Transverse colon (tissue), 4 donors: ENCODE results near the gene RFX2. TPM values are rescaled to one million over a fixed set of nuclear protein-coding genes. Genes with fewer than 3 reads are reported as not detected.

ENCODE experiments used
- DNase-seq: peaks from one replicate; pipeline ENCODE4 v3.0.0-alpha.2; 2019
- H3K27ac ChIP-seq, 4 donors: fragments of 200-600 bp; sonication (generic); 2 replicates each; pipeline ENCODE4 v1.5.1; 2016 to 2018; ENCODE audit warnings: inconsistent platforms in 4 of 4
- H3K27me3 ChIP-seq: fragments of 200-600 bp; sonication (generic); 2 replicates; pipeline ENCODE4 v1.5.1; 2017; ENCODE audit warnings: inconsistent platforms
- H3K36me3 ChIP-seq, 4 donors: fragments of 200-600 bp; sonication (generic); 2 replicates each; pipeline ENCODE4 v1.5.1; 2017 to 2019; ENCODE audit warnings: inconsistent platforms in 4 of 4
- H3K4me1 ChIP-seq, 4 donors: fragments of 200-600 bp; sonication (generic); 2 replicates each; pipeline ENCODE4 v1.5.1; 2017 to 2020; ENCODE audit warnings: inconsistent platforms in 4 of 4
- H3K4me3 ChIP-seq, 4 donors: fragments of 200-600 bp; sonication (generic); 1 replicate in 1 of 4; 2 replicates in 3 of 4; pipeline versions ENCODE4 v1.5.1 to v1.6.1; 2017 to 2019; ENCODE audit warnings: inconsistent platforms in 4 of 4
- H3K9me3 ChIP-seq, 2 donors: fragments of 200-600 bp; sonication (generic); 2 replicates each; pipeline ENCODE4 v1.5.1; 2017 to 2019; ENCODE audit warnings: inconsistent platforms in 2 of 2
- CTCF ChIP-seq, 5 experiments: fragments of 200-600 bp in 3 of 5; fragments of 450-650 bp in 2 of 5; sonication (generic) in 3 of 5; IDR thresholded peaks; 1 replicate in 2 of 5; 2 replicates in 3 of 5; pipeline ENCODE4 v1.5.1; 2016 to 2017; ENCODE audit warnings: antibody characterized with exemption in 5 of 5, inconsistent platforms in 3 of 5, mild to moderate bottlenecking in 2 of 5, moderate library complexity in 1 of 5
- EP300 ChIP-seq: sonication (generic); formaldehyde crosslinking; IDR thresholded peaks from one replicate; pipeline ENCODE4 v1.6.1; 2017; ENCODE audit warnings: antibody characterized with exemption, low read depth
- POLR2A ChIP-seq: fragments of 450-650 bp; IDR thresholded peaks from one replicate; pipeline ENCODE4 v1.6.1; 2016; ENCODE audit warnings: antibody characterized with exemption, mild to moderate bottlenecking, moderate library complexity
- POLR2AphosphoS5 ChIP-seq, 3 donors: sonication (generic); formaldehyde crosslinking; IDR thresholded peaks; one replicate each; pipeline ENCODE4 v1.6.1; 2016; ENCODE audit warnings: antibody characterized with exemption in 3 of 3
- WGBS, 2 donors: methylation state at CpG; one replicate each; pipeline ENCODE4 v1.1.5; 2018; ENCODE audit warnings: low coverage in 1 of 2; 5-methylcytosine and 5-hydroxymethylcytosine counted together
- in situ Hi-C, 4 donors: fragments of 200-750 bp; cut with MboI; loops; one replicate each; pipeline versions ENCODE4 v1.15.0 to v1.15.1; 2017; ENCODE audit warnings: low sequenced_read_pairs in 3 of 4, low pct_ligation_motif_present in 1 of 4, low pct_unique_long_range_greater_than_20kb in 1 of 4
- intact Hi-C: fragments of 100-400 bp; cut with DNase I; formaldehyde crosslinking; loops from one replicate; pipeline ENCODE4 v1.15.1; 2023; ENCODE audit warnings: low total_unique reads
- total RNA-seq, 4 donors: library from RNA; depleted of rRNA; stranded (reverse); fragments of >200 nt; gene quantifications; one replicate each; pipeline ENCODE4 v1.1.0, GENCODE V29; 2016

RFX2 gene
- total RNA-seq, 4 donors from 2014 or later = 6.1 to 57.5 (median 11.8) TPM

- Histone ChIP-seq H3K27ac (peak overlapping the region; percentile 74 to 88 (median 80)), H3K4me3 (no peak overlapping the region), H3K4me1 (peaks cover 70 to 99% (median 85%) of the 10 kb centered on the region in 4 donors), H3K36me3 (no peaks in the 10 kb centered on the region), H3K27me3 (no peaks in the 10 kb centered on the region), H3K9me3 (no peaks in the 10 kb centered on the region)
- intact Hi-C loops (no loop called here), in situ Hi-C loops (no loop called here)
- no peak for DNase-seq
- TF ChIP-seq EP300 = no peak
- TF ChIP-seq CTCF (IDR thresholded peaks at IDR 0.05) = no peak
- no peak for TF ChIP-seq POLR2AphosphoS5 (IDR thresholded peaks at IDR 0.05)
- WGBS, 2 donors = 60 to 64% methylated on average over 2 to 17 of the region's 17 CpGs
Measured at GRCh38 chr19:5953680-5954213, 156.6 kb downstream of the RFX2 start.

GRCh38 chr19:5953030-5953589 lies 157.2 kb downstream of the RFX2 start:
- H3K4me1 ChIP-seq = peaks cover 74 to 100% (median 88%) of the 10 kb centered on the region in 4 donors
- H3K27me3 ChIP-seq = no peaks in the 10 kb centered on the region
- H3K4me3 ChIP-seq = no peak overlapping the region
- no peak for DNase-seq
- no peaks in the 10 kb centered on the region for H3K36me3 ChIP-seq
- peak overlapping the region; percentile 74 to 88 (median 80) for H3K27ac ChIP-seq
- TF ChIP-seq EP300 = no peak
- no peak for TF ChIP-seq CTCF (IDR thresholded peaks at IDR 0.05)
- no peak for TF ChIP-seq POLR2AphosphoS5 (IDR thresholded peaks at IDR 0.05)
- TF ChIP-seq POLR2A = no peak
- in situ Hi-C loops (no loop called here), intact Hi-C loops (no loop called here)
- H3K9me3 ChIP-seq = no peaks in the 10 kb centered on the region
- 62% methylated on average over 4 to 5 of the region's 5 CpGs for WGBS, 2 donors

GRCh38 chr19:5952193-5953029 lies 157.9 kb downstream of the RFX2 start:
- in situ Hi-C loops = no loop called here
- no peak for DNase-seq
- TF ChIP-seq POLR2AphosphoS5 (IDR thresholded peaks at IDR 0.05) (no peak), POLR2A (no peak)
- Histone ChIP-seq H3K9me3 (no peaks in the 10 kb centered on the region), H3K36me3 (no peaks in the 10 kb centered on the region), H3K4me1 (peaks cover 75 to 99% (median 90%) of the 10 kb centered on the region in 4 donors), H3K27me3 (no peaks in the 10 kb centered on the region), H3K4me3 (no peak overlapping the region), H3K27ac (peak overlapping the region; percentile 74 to 88 (median 80))
- 73 to 83% methylated on average over 2 to 18 of the region's 18 CpGs for WGBS, 2 donors
- intact Hi-C loops = no loop called here

GRCh38 chr19:5951338-5951861 lies 158.9 kb downstream of the RFX2 start:
- no peak for TF ChIP-seq EP300
- no peak for TF ChIP-seq POLR2A
- no peak for TF ChIP-seq POLR2AphosphoS5 (IDR thresholded peaks at IDR 0.05)
- H3K4me3 ChIP-seq = no peak overlapping the region
- DNase-seq = no peak
- H3K9me3 ChIP-seq = no peaks in the 10 kb centered on the region
- no peaks in the 10 kb centered on the region for H3K27me3 ChIP-seq
- intact Hi-C loops = no loop called here
- H3K4me1 ChIP-seq = peaks cover 73 to 98% (median 90%) of the 10 kb centered on the region in 4 donors
- no peaks in the 10 kb centered on the region for H3K36me3 ChIP-seq
- in situ Hi-C loops = no loop called here
- WGBS, 2 donors = 7 to 60% methylated on average over 2 to 19 of the region's 19 CpGs
- peak overlapping the region; percentile 74 to 88 (median 80) for H3K27ac ChIP-seq

- no peak for TF ChIP-seq POLR2AphosphoS5 (IDR thresholded peaks at IDR 0.05)
- no peak for TF ChIP-seq EP300
- TF ChIP-seq POLR2A = no peak
- TF ChIP-seq CTCF (IDR thresholded peaks at IDR 0.05) = no peak
- no peak overlapping the region for H3K4me3 ChIP-seq
- peak overlapping the region; percentile 74 to 89 (median 81) for H3K27ac ChIP-seq
- no peaks in the 10 kb centered on the region for H3K36me3 ChIP-seq
- 75 to 100% methylated on average over 3 of the region's 3 CpGs for WGBS, 2 donors
- intact Hi-C loops (no loop called here), in situ Hi-C loops (no loop called here)
- DNase-seq = no peak
- no peaks in the 10 kb centered on the region for H3K9me3 ChIP-seq
- no peaks in the 10 kb centered on the region for H3K27me3 ChIP-seq
- peaks cover 73 to 94% (median 88%) of the 10 kb centered on the region in 4 donors for H3K4me1 ChIP-seq
Measured at GRCh38 chr19:5950741-5951140, 159.6 kb downstream of the RFX2 start.
